GM21717 (cell line): Measurements from ENCODE around the gene CAMTA1.

Experiments used
- ATAC-seq: cut with Tn5 transposase; IDR thresholded peaks from one replicate; pipeline ENCODE4 v1.9.1; 2021; ENCODE audit warnings: mild to moderate bottlenecking, moderate library complexity; ENCODE audit not compliant: unreplicated experiment

Gene CAMTA1

GRCh38 chr1:7434566-7434965 lies 649.3 kb downstream of the CAMTA1 start:
- ATAC-seq, result no peak

- ATAC-seq, result no peak
Observed at GRCh38 chr1:7435276-7436055, 650.2 kb downstream of the CAMTA1 start.

- ATAC-seq, result no peak
Observed at GRCh38 chr1:7436056-7437005, 651.1 kb downstream of the CAMTA1 start.

- no peak for ATAC-seq
Observed at GRCh38 chr1:7437036-7437435, 651.8 kb downstream of the CAMTA1 start.

- no peak for ATAC-seq
Observed at GRCh38 chr1:7437608-7438395, 652.5 kb downstream of the CAMTA1 start.

- no peak for ATAC-seq
Observed at GRCh38 chr1:7438396-7438785, 653.1 kb downstream of the CAMTA1 start.

- no peak for ATAC-seq
Observed at GRCh38 chr1:7438921-7439655, 653.8 kb downstream of the CAMTA1 start.

GRCh38 chr1:7440154-7440553 lies 654.9 kb downstream of the CAMTA1 start:
- ATAC-seq, result no peak

GRCh38 chr1:7441143-7441841 lies 656.0 kb downstream of the CAMTA1 start:
- no peak for ATAC-seq

GRCh38 chr1:7442036-7442435 lies 656.8 kb downstream of the CAMTA1 start:
- no peak for ATAC-seq

GRCh38 chr1:7442918-7443317 lies 657.7 kb downstream of the CAMTA1 start:
- ATAC-seq, result no peak

- no peak for ATAC-seq
Observed at GRCh38 chr1:7444363-7444762, 659.1 kb downstream of the CAMTA1 start.

GRCh38 chr1:7447093-7447492 lies 661.8 kb downstream of the CAMTA1 start:
- ATAC-seq, result no peak

GRCh38 chr1:7447736-7448135 lies 662.5 kb downstream of the CAMTA1 start:
- ATAC-seq, result no peak

GRCh38 chr1:7448986-7449385 lies 663.7 kb downstream of the CAMTA1 start:
- ATAC-seq, result no peak

GRCh38 chr1:7449750-7450149 lies 664.5 kb downstream of the CAMTA1 start:
- ATAC-seq, result no peak

- ATAC-seq, result no peak
Observed at GRCh38 chr1:7450838-7451237, 665.6 kb downstream of the CAMTA1 start.

GRCh38 chr1:7453038-7453437 lies 667.8 kb downstream of the CAMTA1 start:
- ATAC-seq, result no peak

- no peak for ATAC-seq
Observed at GRCh38 chr1:7454052-7454815, 669.0 kb downstream of the CAMTA1 start.
